Progenitor cell of endocrine pancreas (in vitro differentiated cells): Measurements from ENCODE around the gene EFEMP1. TPM values are rescaled to one million over a fixed set of nuclear protein-coding genes. Genes with fewer than 3 reads are reported as not detected.

ENCODE experiments used
- DNase-seq: peaks from one replicate; pipeline ENCODE4 v3.0.0; 2021; ENCODE audit warnings: low spot score; ENCODE audit not compliant: unreplicated experiment
- H3K27ac Mint-ChIP-seq: 2 replicates; pipeline ENCODE4 v1.8.0; 2021; ENCODE audit warnings: mild to moderate bottlenecking, moderate library complexity, mixed read lengths
- H3K27me3 Mint-ChIP-seq: 2 replicates; pipeline ENCODE4 v1.8.0; 2021; ENCODE audit warnings: mixed read lengths
- H3K36me3 Mint-ChIP-seq: 2 replicates; pipeline ENCODE4 v1.8.0; 2022; ENCODE audit warnings: mixed read lengths; ENCODE audit not compliant: insufficient read depth
- H3K4me1 Mint-ChIP-seq: 2 replicates; pipeline ENCODE4 v1.8.0; 2021; ENCODE audit warnings: low read depth, mixed read lengths
- H3K4me3 Mint-ChIP-seq: 2 replicates; pipeline ENCODE4 v1.8.0; 2021; ENCODE audit warnings: low read depth, mild to moderate bottlenecking, moderate library complexity, mixed read lengths
- H3K9me3 Mint-ChIP-seq: 2 replicates; pipeline ENCODE4 v1.8.0; 2021; ENCODE audit warnings: low read depth, mixed read lengths
- CTCF ChIP-seq: fragments of 200-600 bp; sonication (generic); IDR thresholded peaks from one replicate; pipeline ENCODE4 v1.5.0; 2021; ENCODE audit warnings: antibody characterized with exemption, mild to moderate bottlenecking; ENCODE audit not compliant: unreplicated experiment
- total RNA-seq: library from RNA; stranded (reverse); gene quantifications from 2 replicates; pipeline ENCODE4 v1.2.1, GENCODE V29; 2021

Gene EFEMP1
- total RNA-seq, 1 donor from 2014 or later, result 37.6 TPM

- no peak for TF ChIP-seq CTCF
Observed at GRCh38 chr2:55912926-55913325, 10.7 kb downstream of the EFEMP1 start.

DNA sequence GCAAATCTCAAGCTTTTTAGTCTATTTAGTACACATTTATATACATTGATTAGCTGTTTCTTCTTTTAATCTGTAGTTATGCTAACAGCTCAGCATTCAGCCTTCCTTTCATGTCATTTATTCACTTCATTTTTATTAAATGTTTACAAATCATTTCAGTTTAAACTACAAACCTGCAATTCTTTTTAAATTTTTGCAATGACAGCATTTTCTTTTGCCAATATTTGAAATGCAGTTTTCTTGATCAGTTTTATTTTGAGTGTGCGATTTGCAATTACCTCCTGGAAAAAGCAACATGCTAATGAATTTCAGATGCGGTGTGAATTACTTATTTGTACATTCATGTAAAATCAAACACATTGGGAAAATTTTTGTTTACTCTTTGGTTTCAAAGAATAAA, 13.5 kb downstream of the EFEMP1 start:
- DNase-seq, result no peak
- Mint-ChIP-seq H3K36me3 (peaks cover 4% of the 10 kb centered on the region), H3K9me3 (no peaks in the 10 kb centered on the region), H3K27ac (no peak overlapping the region), H3K27me3 (no peaks in the 10 kb centered on the region), H3K4me3 (no peak overlapping the region), H3K4me1 (peaks cover 4% of the 10 kb centered on the region)
- TF ChIP-seq CTCF, result no peak

More at GRCh38 chr2:55912926-55913325, 10.7 kb downstream of the EFEMP1 start:
- H3K4me3 Mint-ChIP-seq, result no peak overlapping the region
- DNase-seq, result no peak
- H3K36me3 Mint-ChIP-seq, result peaks cover 5% of the 10 kb centered on the region
- no peaks in the 10 kb centered on the region for H3K27me3 Mint-ChIP-seq
- peaks cover 4% of the 10 kb centered on the region for H3K4me1 Mint-ChIP-seq
- no peak overlapping the region for H3K27ac Mint-ChIP-seq
- no peaks in the 10 kb centered on the region for H3K9me3 Mint-ChIP-seq

DNA sequence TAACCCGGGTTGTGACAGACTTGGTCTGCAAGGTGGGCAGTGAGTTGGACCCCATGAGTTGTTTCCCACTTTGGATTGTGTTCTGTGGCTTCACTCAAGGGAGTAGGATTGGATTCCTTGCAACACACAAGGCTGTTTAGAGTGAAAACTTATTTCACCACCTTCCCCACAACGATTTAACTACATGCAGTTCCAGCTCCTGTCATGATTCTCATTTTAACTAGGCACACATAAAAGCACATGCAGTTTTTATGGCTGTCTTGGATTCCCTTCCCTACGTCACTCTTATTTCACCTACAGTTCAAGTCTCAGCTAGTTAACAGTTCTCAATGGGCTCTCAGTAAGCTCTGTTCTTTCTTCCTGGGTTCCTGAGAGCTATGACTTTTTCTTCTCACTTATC, 15.9 kb downstream of the EFEMP1 start:
- H3K9me3 Mint-ChIP-seq, result peaks cover 3% of the 10 kb centered on the region
- no peak overlapping the region for H3K4me3 Mint-ChIP-seq
- no peak for TF ChIP-seq CTCF
- H3K27ac Mint-ChIP-seq, result no peak overlapping the region
- H3K36me3 Mint-ChIP-seq, result peaks cover 10% of the 10 kb centered on the region
- H3K4me1 Mint-ChIP-seq, result peaks cover 6% of the 10 kb centered on the region
- no peaks in the 10 kb centered on the region for H3K27me3 Mint-ChIP-seq
- no peak for DNase-seq

DNA sequence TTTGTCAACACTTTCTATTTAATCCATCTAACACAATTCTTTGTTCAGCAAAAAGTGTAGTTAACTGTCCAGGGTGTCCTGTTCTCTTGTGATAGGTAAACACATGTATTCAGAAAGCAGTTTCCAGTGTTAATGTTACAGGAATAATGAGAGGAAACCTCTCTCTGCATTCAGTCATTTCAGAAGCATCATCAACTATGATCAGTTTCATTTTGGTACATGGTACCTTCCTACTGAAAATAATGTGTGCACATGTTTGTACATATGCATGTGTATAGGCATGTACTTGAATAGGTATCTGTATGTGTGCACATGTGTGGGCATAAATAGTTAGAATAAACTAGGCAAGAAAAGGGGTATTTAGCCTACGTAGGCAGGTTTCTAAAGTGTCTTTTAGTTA, 16.6 kb downstream of the EFEMP1 start:
- Mint-ChIP-seq H3K9me3 (peaks cover 3% of the 10 kb centered on the region), H3K36me3 (peaks cover 10% of the 10 kb centered on the region), H3K27me3 (no peaks in the 10 kb centered on the region), H3K4me1 (peaks cover 10% of the 10 kb centered on the region), H3K27ac (no peak overlapping the region), H3K4me3 (no peak overlapping the region)
- no peak for DNase-seq
- TF ChIP-seq CTCF, result no peak

DNA sequence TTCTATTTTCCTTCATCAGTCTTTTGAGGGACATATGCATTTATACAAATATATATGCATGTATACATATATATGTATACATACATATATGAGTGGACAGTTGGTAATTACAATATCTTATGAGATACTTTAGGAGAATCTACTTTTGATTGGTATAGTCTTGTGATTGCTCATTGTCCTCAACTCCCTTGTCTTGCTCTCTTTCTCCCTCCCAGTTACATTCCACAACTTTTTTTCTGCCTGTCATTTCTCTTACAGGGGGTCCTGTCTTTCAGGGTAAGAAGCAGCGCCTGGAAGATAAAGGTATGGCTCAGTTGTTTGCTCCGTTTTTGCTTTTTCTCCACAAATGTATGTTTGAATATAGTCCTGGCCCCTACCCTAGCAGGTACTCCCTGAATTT, 19.9 kb downstream of the EFEMP1 start:
- Mint-ChIP-seq H3K27me3 (no peaks in the 10 kb centered on the region), H3K36me3 (peaks cover 7% of the 10 kb centered on the region), H3K4me3 (no peak overlapping the region), H3K4me1 (peaks cover 11% of the 10 kb centered on the region), H3K9me3 (peaks cover 3% of the 10 kb centered on the region), H3K27ac (no peak overlapping the region)
- DNase-seq, result no peak
- no peak for TF ChIP-seq CTCF
